OCI-LY1 (cell line): ENCODE measurements around the gene SPATA1.

Source experiments
- EZH2 ChIP-seq: fragments of 200-600 bp; sonication (generic), shearing (Covaris generic); IDR thresholded peaks from 2 replicates; pipeline ENCODE4 v1.8.0; 2017; ENCODE audit warnings: borderline replicate concordance, mixed run types, mild to moderate bottlenecking, antibody characterized with exemption, low read length, moderate library complexity, mixed read lengths
- TF ChIP-seq, protein P1 (sequence below): fragments of 200-600 bp; sonication (generic), shearing (Covaris generic); IDR thresholded peaks from 2 replicates; pipeline ENCODE4 v1.5.1; 2017; ENCODE audit warnings: mild to moderate bottlenecking, antibody characterized with exemption, low read length, moderate library complexity, mixed read lengths

DNA sequence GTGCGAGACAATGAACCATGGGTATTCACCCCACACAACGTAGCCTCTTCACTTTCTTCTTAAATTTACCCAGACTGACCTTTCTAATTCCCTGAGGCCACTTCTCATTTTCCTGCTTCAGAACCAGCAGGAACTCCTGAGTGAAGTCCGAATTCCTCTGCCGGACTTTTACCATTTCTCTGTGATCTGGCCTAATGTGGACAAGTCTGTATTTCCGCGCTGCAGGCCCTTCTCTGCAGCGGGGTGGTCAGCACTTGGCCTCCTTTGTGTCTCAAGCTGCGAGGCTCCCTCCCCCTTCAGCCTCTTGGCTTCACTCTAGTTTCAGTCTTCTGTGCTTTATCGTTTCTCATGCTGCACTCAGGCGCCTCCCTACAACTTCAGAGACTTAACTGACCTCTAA is 77.5 kb downstream of the SPATA1 start:
- TF ChIP-seq, protein P1, sequence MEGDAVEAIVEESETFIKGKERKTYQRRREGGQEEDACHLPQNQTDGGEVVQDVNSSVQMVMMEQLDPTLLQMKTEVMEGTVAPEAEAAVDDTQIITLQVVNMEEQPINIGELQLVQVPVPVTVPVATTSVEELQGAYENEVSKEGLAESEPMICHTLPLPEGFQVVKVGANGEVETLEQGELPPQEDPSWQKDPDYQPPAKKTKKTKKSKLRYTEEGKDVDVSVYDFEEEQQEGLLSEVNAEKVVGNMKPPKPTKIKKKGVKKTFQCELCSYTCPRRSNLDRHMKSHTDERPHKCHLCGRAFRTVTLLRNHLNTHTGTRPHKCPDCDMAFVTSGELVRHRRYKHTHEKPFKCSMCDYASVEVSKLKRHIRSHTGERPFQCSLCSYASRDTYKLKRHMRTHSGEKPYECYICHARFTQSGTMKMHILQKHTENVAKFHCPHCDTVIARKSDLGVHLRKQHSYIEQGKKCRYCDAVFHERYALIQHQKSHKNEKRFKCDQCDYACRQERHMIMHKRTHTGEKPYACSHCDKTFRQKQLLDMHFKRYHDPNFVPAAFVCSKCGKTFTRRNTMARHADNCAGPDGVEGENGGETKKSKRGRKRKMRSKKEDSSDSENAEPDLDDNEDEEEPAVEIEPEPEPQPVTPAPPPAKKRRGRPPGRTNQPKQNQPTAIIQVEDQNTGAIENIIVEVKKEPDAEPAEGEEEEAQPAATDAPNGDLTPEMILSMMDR: no peak
- no peak for TF ChIP-seq EZH2
